ENCODE data around the gene GATAD2B. TPM values are rescaled to one million over a fixed set of nuclear protein-coding genes. Genes with fewer than 3 reads are reported as not detected.

Gene GATAD2B
- total and polyA plus RNA-seq, 8 donors, result 31.5 to 41.5 (median 33.1) TPM

GRCh38 chr1:153795330-153795837, 127.4 kb downstream of the GATAD2B start:
- no peaks in the 10 kb centered on the region for H3K27me3 ChIP-seq
- ATAC-seq, result no peak
- H3K36me3 ChIP-seq, result peaks cover 0 to 7% of the 10 kb centered on the region in 2 donors
- intact Hi-C loops (cut with DNase I), result loop anchor here in 1 of 2 donors (10.0 kb wide), 1 partner anchor 189 kb away; the partner anchor contains the start of gene RAB13
- TF ChIP-seq CTCF (IDR thresholded peaks at IDR 0.05), result no peak
- no peak for DNase-seq
- H3K27ac ChIP-seq, result no peak overlapping the region
- H3K4me1 ChIP-seq, result peaks cover 3 to 30% of the 10 kb centered on the region in 2 donors
- H3K9me3 ChIP-seq, result no peaks in the 10 kb centered on the region
- no peak overlapping the region for H3K4me3 ChIP-seq

GRCh38 chr1:153794624-153795329, 128.0 kb downstream of the GATAD2B start:
- Histone ChIP-seq H3K27ac (no peak overlapping the region), H3K36me3 (peaks cover 0 to 6% of the 10 kb centered on the region in 2 donors), H3K27me3 (no peaks in the 10 kb centered on the region), H3K4me3 (no peak overlapping the region), H3K4me1 (peaks cover 6 to 36% of the 10 kb centered on the region in 2 donors), H3K9me3 (no peaks in the 10 kb centered on the region)
- no peak for DNase-seq
- ATAC-seq, result no peak
- intact Hi-C loops (cut with DNase I), result loop anchor here in 1 of 2 donors (10.0 kb wide), 1 partner anchor 190 kb away; the partner anchor contains the start of gene RAB13
- TF ChIP-seq CTCF (IDR thresholded peaks at IDR 0.05), result no peak

GRCh38 chr1:153793973-153794615, 128.7 kb downstream of the GATAD2B start:
- no peak for DNase-seq
- intact Hi-C loops (cut with DNase I), result loop anchor here in 1 of 2 donors (10.0 kb wide), 1 partner anchor 191 kb away; the partner anchor contains the start of gene RAB13
- no peak overlapping the region for H3K4me3 ChIP-seq
- no peak for ATAC-seq
- no peaks in the 10 kb centered on the region for H3K36me3 ChIP-seq
- no peak overlapping the region for H3K27ac ChIP-seq
- no peaks in the 10 kb centered on the region for H3K9me3 ChIP-seq
- no peak for TF ChIP-seq CTCF (IDR thresholded peaks at IDR 0.05)
- no peaks in the 10 kb centered on the region for H3K27me3 ChIP-seq
- peaks cover 10 to 42% of the 10 kb centered on the region in 2 donors for H3K4me1 ChIP-seq

GRCh38 chr1:153793261-153793972, 129.4 kb downstream of the GATAD2B start:
- H3K4me3 ChIP-seq, result no peak overlapping the region
- H3K4me1 ChIP-seq, result peaks cover 10 to 47% of the 10 kb centered on the region in 2 donors
- no peak for DNase-seq
- intact Hi-C loops (cut with DNase I), result loop anchor here in 1 of 2 donors (10.0 kb wide), 1 partner anchor 191 kb away; the partner anchor contains the start of gene RAB13
- no peak for ATAC-seq
- H3K9me3 ChIP-seq, result no peaks in the 10 kb centered on the region
- no peak for TF ChIP-seq CTCF (IDR thresholded peaks at IDR 0.05)
- H3K27me3 ChIP-seq, result no peaks in the 10 kb centered on the region
- no peak overlapping the region for H3K27ac ChIP-seq
- no peaks in the 10 kb centered on the region for H3K36me3 ChIP-seq
